Uterus (tissue), 2 donors: ENCODE data around the gene OR52A5.

Experiments
- POLR2A ChIP-seq, 2 donors: fragments of 450-650 bp; IDR thresholded peaks; one replicate each; pipeline ENCODE4 v1.6.1; 2016; ENCODE audit warnings: antibody characterized with exemption in 2 of 2, mild to moderate bottlenecking in 1 of 2, moderate library complexity in 1 of 2
- TF ChIP-seq, protein P1 (sequence below), 4 experiments: fragments of 200-600 bp in 2 of 4; fragments of 450-650 bp in 2 of 4; sonication (generic) in 2 of 4; IDR thresholded peaks; one replicate each; pipeline ENCODE4 v1.5.1; 2016 to 2019; ENCODE audit warnings: antibody characterized with exemption in 4 of 4, mild to moderate bottlenecking in 2 of 4, moderate library complexity in 1 of 4

GRCh38 chr11:5137996-5138395 is at the start of gene OR52A5:
- TF ChIP-seq, protein P1, sequence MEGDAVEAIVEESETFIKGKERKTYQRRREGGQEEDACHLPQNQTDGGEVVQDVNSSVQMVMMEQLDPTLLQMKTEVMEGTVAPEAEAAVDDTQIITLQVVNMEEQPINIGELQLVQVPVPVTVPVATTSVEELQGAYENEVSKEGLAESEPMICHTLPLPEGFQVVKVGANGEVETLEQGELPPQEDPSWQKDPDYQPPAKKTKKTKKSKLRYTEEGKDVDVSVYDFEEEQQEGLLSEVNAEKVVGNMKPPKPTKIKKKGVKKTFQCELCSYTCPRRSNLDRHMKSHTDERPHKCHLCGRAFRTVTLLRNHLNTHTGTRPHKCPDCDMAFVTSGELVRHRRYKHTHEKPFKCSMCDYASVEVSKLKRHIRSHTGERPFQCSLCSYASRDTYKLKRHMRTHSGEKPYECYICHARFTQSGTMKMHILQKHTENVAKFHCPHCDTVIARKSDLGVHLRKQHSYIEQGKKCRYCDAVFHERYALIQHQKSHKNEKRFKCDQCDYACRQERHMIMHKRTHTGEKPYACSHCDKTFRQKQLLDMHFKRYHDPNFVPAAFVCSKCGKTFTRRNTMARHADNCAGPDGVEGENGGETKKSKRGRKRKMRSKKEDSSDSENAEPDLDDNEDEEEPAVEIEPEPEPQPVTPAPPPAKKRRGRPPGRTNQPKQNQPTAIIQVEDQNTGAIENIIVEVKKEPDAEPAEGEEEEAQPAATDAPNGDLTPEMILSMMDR (IDR thresholded peaks at IDR 0.05) = no peak
- no peak for TF ChIP-seq POLR2A (IDR thresholded peaks at IDR 0.05)
